GM18951 (cell line): ENCODE data around the gene ZNF683.
"Not testable (repeated sequence)": the region's sequence is repeated elsewhere in the genome, so short reads cannot be mapped to it uniquely, and the experiment has no call there.

Experiments used
- POLR2A ChIP-seq: IDR thresholded peaks from 4 replicates; pipeline ENCODE4 v1.6.1; 2011; ENCODE audit warnings: mild to moderate bottlenecking; ENCODE audit not compliant: insufficient read length, insufficient read depth; ENCODE audit errors: extremely low read depth
- in situ Hi-C: fragments of 300-500 bp; cut with MboI; formaldehyde crosslinking; loops from one replicate; pipeline ENCODE4 v1.12.0; 2022; ENCODE audit warnings: low sequenced_read_pairs, mixed read lengths, inconsistent platforms; ENCODE audit not compliant: unreplicated experiment

ZNF683 gene

GRCh38 chr1:26403656-26404055 is 31.1 kb upstream of the ZNF683 start:
- no peak for TF ChIP-seq POLR2A
- in situ Hi-C loops, result no loop called here

- TF ChIP-seq POLR2A, result no peak
- in situ Hi-C loops, result no loop called here
Measured at GRCh38 chr1:26401891-26402290, 29.3 kb upstream of the ZNF683 start.

- in situ Hi-C loops, result no loop called here
- no peak for TF ChIP-seq POLR2A
Measured at GRCh38 chr1:26399034-26399433, 26.5 kb upstream of the ZNF683 start.

- TF ChIP-seq POLR2A, result no peak
- in situ Hi-C loops, result no loop called here
Measured at GRCh38 chr1:26395754-26396153, 23.2 kb upstream of the ZNF683 start.

- in situ Hi-C loops, result no loop called here
- no peak for TF ChIP-seq POLR2A
Measured at GRCh38 chr1:26391450-26391849, 18.9 kb upstream of the ZNF683 start.

GRCh38 chr1:26389604-26390247 is 17.2 kb upstream of the ZNF683 start:
- no peak for TF ChIP-seq POLR2A
- in situ Hi-C loops, result no loop called here

GRCh38 chr1:26388791-26389445 is 16.4 kb upstream of the ZNF683 start:
- in situ Hi-C loops, result no loop called here
- TF ChIP-seq POLR2A, result no peak

- no peak for TF ChIP-seq POLR2A
- in situ Hi-C loops, result no loop called here
Measured at GRCh38 chr1:26387447-26387846, 14.9 kb upstream of the ZNF683 start.

GRCh38 chr1:26385063-26385462 is 12.5 kb upstream of the ZNF683 start:
- in situ Hi-C loops, result not testable (repeated sequence)

- in situ Hi-C loops, result no loop called here
- TF ChIP-seq POLR2A, result no peak
Measured at GRCh38 chr1:26384076-26384475, 11.5 kb upstream of the ZNF683 start.

GRCh38 chr1:26378879-26379251 is 6.3 kb upstream of the ZNF683 start:
- in situ Hi-C loops, result no loop called here
- no peak for TF ChIP-seq POLR2A

- TF ChIP-seq POLR2A, result no peak
- in situ Hi-C loops, result no loop called here
Measured at GRCh38 chr1:26378088-26378878, 5.7 kb upstream of the ZNF683 start.

GRCh38 chr1:26376050-26376449 is 3.5 kb upstream of the ZNF683 start:
- no peak for TF ChIP-seq POLR2A
- in situ Hi-C loops, result no loop called here

- no peak for TF ChIP-seq POLR2A
- in situ Hi-C loops, result no loop called here
Measured at GRCh38 chr1:26375081-26375480, 2.5 kb upstream of the ZNF683 start.

GRCh38 chr1:26374361-26374760 is 1.8 kb upstream of the ZNF683 start:
- in situ Hi-C loops, result not testable (repeated sequence)
